GM12891 (cell line): ENCODE results near the gene CDC25C.

Experiments
- POLR2A ChIP-seq: IDR thresholded peaks from 2 replicates; pipeline ENCODE4 v1.6.1; 2011; ENCODE audit warnings: low read depth, low read length, control low read depth
- POLR2AphosphoS5 ChIP-seq: IDR thresholded peaks from 2 replicates; pipeline ENCODE4 v1.6.1; 2011; ENCODE audit warnings: low read depth, low read length, control low read depth
- TAF1 ChIP-seq: IDR thresholded peaks from 2 replicates; pipeline ENCODE4 v1.6.1; 2011; ENCODE audit warnings: low read depth, low read length, control low read depth

DNA sequence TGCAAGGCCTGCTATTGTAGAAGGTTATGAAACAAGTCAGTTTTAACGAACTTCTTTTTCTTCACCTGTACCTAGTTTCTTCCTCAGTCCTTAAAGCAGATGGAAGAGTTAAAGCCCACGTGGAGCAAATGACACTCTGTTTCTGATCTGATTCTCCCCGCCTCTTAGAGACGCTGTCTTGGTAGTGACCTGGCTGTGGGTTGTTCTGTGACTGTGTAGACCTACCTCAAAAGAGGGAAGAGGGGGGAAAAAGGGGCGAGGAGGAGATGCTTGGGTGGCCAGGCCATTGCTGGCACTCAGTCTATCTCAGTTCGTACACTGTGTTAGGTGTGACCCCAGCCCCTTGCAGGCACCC is 57.8 kb downstream of the CDC25C start:
- TF ChIP-seq TAF1 (no peak), POLR2A (no peak), POLR2AphosphoS5 (no peak)
